NCI-H1436 (cell line): ENCODE data around the gene SKP1.
"Not testable (repeated sequence)": the region's sequence is repeated elsewhere in the genome, so short reads cannot be mapped to it uniquely, and the experiment has no call there.

Source experiments
- DNase-seq: peaks from one replicate; lab custom pipeline; 2025; lab: John Stamatoyannopoulos, UW

The SKP1 gene

GRCh38 chr5:134177369-134178095 is 782 bp upstream of the SKP1 start:
- DNase-seq, result peak; percentile 6

DNA sequence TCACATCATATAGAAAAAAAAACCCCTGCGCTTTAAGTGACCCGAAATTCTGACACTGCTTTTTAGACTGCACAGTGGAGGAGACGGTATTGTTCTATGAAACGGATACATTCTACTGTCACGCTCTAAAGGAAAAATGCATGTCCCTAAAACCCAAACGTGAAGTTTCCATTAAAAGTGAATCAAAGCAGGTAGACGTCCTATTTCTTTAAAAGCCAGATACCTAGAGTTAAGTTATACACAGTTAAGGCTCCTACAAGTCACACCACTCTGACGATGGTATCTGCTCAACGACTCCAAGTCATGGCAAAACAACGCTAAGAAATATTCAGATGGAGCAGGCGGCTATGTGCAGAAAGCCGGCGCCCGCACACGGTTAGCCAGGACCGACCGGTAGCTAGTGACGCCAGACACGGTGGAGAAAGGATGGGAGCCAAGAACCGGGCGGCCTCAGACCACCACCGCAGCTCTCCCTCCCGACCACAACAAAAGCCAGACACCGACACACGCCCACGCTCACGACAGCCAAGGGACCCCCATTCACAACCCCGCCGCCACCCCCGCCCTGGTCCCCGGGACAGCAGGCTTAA is 734 bp downstream of the SKP1 start:
- DNase-seq, result no peak

- no peak for DNase-seq
Measured at GRCh38 chr5:134174841-134175839, 1.6 kb downstream of the SKP1 start.

- DNase-seq, result no peak
Measured at GRCh38 chr5:134171972-134172371, 4.8 kb downstream of the SKP1 start.

GRCh38 chr5:134162592-134162991 is 14.2 kb downstream of the SKP1 start:
- DNase-seq, result no peak

- no peak for DNase-seq
Measured at GRCh38 chr5:134161513-134162395, 15.0 kb downstream of the SKP1 start.

- no peak for DNase-seq
Measured at GRCh38 chr5:134153657-134154056, 23.1 kb downstream of the SKP1 start.

DNA sequence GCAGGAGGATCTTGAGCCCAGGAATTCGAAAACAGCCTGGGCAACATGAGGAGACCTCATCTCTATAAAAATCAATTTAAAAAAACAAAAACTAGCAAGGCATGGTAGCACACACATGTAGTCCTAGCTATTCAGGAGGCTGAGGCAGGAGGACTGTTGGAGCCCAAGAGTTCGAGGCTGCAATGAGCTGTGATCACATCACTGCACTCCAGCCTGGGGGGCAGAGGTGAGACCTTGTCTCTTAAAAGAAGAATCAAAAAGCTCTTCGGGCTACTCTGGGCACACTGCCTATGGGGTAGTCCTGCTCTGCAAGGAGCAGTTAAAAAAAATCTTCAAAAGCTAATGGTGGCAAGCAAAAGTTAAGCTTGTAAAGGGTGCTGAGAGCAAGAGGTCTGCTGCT is 23.5 kb downstream of the SKP1 start:
- no peak for DNase-seq

GRCh38 chr5:134152173-134152832 is 24.4 kb downstream of the SKP1 start:
- DNase-seq, result not testable (repeated sequence)

DNA sequence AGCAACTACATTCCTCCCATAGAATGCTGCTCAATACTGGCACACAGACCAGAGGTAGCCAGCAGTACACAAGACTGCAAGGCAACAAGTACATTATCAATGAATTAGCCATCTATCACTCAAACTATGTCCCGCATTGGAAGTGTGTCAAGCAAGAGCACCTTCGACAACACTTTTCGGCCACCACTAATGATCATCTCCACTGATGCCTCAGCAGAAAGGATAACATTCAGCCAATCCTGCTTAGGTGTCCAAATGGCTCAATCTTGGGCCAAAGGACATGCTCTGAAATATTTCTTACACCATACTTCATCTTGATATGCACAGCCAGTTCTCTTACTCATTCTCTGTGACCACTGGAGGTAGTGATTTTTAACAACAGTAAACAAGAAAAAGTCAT is 25.0 kb downstream of the SKP1 start:
- no peak for DNase-seq

DNA sequence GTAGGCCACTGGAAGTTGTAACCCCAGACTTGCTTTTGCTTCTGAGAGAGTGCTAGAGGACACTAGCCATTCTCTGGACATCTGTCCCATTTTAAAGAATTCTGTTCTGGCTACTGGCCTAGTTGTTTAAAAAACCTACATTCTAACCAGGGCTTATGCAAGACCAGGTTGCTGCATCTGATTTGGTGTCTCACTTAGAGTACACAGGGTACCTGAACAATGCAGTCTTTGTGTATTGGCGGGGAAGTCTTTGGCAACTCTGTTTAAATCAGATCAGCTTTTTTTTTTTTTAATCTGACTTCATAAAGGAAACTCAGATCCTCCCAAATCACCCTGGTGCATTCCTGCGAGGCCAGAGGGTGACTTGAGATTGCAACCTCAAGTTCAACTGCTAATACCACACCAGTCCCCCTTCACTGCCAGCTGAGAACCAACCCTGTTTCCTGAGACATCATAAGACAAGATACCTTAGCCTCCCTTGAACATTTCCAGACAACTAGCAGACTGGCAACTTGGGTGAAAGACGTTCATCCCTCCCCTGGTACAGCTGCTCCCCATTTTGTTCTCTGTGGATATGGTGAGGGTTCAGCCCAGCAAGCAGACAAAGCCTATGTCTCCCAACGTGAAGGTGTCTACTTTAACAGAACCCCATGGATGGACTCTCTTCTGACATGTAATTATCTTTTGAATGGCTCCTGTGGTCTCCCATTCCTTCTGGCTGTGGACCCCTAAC is 27.0 kb downstream of the SKP1 start:
- no peak for DNase-seq

- DNase-seq, result no peak
Measured at GRCh38 chr5:134148986-134149539, 27.7 kb downstream of the SKP1 start.

- no peak for DNase-seq
Measured at GRCh38 chr5:134148316-134148715, 28.4 kb downstream of the SKP1 start.

DNA sequence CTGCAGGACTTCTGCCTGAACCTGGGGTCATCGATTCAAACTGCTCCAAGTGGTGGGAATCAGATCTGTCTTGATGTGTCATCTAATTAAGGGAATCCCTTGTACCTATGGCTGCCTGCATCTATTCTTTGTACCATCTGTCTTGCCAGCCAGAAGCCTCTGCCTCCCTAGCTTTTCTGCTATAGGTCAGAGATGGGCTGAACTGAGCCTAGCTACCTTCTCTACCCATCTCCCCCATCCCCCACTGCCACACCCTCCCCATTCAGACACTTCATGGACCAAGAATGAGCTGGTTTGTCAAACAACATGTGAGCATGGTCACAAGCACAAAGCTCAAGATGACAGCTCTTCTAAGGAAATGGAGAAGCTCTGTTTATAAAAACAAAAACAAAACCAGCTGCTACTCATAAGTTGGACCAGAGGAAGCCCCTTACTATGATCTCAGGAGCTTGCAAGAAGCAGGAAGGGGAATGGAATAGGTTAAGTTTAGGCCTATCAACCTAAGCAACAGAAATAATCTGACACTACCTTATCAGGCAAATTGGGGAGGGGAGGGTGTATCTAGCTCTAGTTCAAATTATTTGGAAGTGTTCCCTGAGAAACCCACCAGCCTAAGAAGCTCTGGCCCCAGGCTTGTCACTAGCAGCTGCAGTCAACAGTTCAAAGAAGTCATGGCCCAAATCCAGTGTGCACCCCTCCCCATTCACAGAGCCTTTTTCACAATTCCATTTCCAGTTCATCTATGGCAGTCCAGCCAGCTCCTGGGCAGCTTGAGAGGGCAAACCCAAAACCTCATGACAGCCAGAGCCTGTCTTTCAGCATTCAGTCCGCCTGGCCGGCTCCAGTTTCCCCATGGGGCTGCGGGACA is 29.9 kb downstream of the SKP1 start:
- DNase-seq, result no peak

GRCh38 chr5:134145779-134146581 is 30.8 kb downstream of the SKP1 start:
- DNase-seq, result peak; percentile 23

GRCh38 chr5:134145041-134145757 is 31.6 kb downstream of the SKP1 start:
- no peak for DNase-seq
